Cardiac muscle cell (in vitro differentiated cells and primary cell): Measurements from ENCODE around the gene ALG2. TPM values are rescaled to one million over a fixed set of nuclear protein-coding genes. Genes with fewer than 3 reads are reported as not detected.

Experiments used
- DNase-seq, 2 donors: peaks; one replicate each; pipeline versions ENCODE4 v3.0.0 to v3.0.0-alpha.2; 2010 to 2017; ENCODE audit warnings: low read depth in 1 of 2, low spot score in 1 of 2
- H3K27ac ChIP-seq: fragments of 200-600 bp; sonication (generic); 2 replicates; pipeline ENCODE4 v1.5.1; 2016
- H3K27me3 ChIP-seq: fragments of 200-600 bp; sonication (generic); 2 replicates; pipeline ENCODE4 v1.6.0; 2016; ENCODE audit warnings: control low read depth
- H3K36me3 ChIP-seq: fragments of 200-600 bp; sonication (generic); 2 replicates; pipeline ENCODE4 v1.5.1; 2016; ENCODE audit warnings: control low read depth
- H3K4me1 ChIP-seq: fragments of 200-600 bp; sonication (generic); 2 replicates; pipeline ENCODE4 v1.8.1; 2017; ENCODE audit warnings: low read depth, mild to moderate bottlenecking, mixed run types
- H3K4me3 ChIP-seq: fragments of 200-600 bp; sonication (generic); 2 replicates; pipeline ENCODE4 v1.5.1; 2016; ENCODE audit warnings: mild to moderate bottlenecking
- H3K9me3 ChIP-seq: fragments of 200-600 bp; sonication (generic); 2 replicates; pipeline ENCODE4 v1.5.1; 2017; ENCODE audit warnings: low read depth, mild to moderate bottlenecking, control low read depth
- CTCF ChIP-seq: IDR thresholded peaks from 2 replicates; pipeline ENCODE4 v1.5.1; 2012; ENCODE audit warnings: low read depth, mild to moderate bottlenecking, low read length
- polyA plus RNA-seq: library from polyadenylated mRNA; unstranded; fragments of >200 nt; fragmentation: Nextera tagmentation; extraction: Ambion mirVana; gene quantifications from 2 replicates; pipeline ENCODE4 v1.2.1, GENCODE V29; 2016
- total RNA-seq: library from RNA; depleted of rRNA; stranded (reverse); fragments of >200 nt; gene quantifications from 2 replicates; pipeline ENCODE4 v1.2.3, GENCODE V29; 2016

ALG2 gene
- total RNA-seq (38.3 and 46.3 TPM in 2 replicates), polyA plus RNA-seq (44.4 and 46.9 TPM in 2 replicates)

GRCh38 chr9:99221621-99222415, at the start of gene ALG2, which contains the start of gene SEC61B:
Gene ALG2 (minus strand): TSS chr9:99221942. CDS start chr9:99221894, 48 bp downstream.
Gene SEC61B (plus strand): TSS chr9:99222282. CDS start chr9:99222364, 82 bp downstream.
- Histone ChIP-seq H3K27ac (peak within 1 kb of the TSS; percentile 99), H3K27me3 (no peaks in the 10 kb centered on the region), H3K9me3 (no peaks in the 10 kb centered on the region), H3K4me3 (peak within 1 kb of the TSS; percentile 88), H3K36me3 (peaks cover 26% of the 10 kb centered on the region), H3K4me1 (peaks cover 29% of the 10 kb centered on the region)
- no peak for TF ChIP-seq CTCF
- DNase-seq: peak; percentile 97

DNA sequence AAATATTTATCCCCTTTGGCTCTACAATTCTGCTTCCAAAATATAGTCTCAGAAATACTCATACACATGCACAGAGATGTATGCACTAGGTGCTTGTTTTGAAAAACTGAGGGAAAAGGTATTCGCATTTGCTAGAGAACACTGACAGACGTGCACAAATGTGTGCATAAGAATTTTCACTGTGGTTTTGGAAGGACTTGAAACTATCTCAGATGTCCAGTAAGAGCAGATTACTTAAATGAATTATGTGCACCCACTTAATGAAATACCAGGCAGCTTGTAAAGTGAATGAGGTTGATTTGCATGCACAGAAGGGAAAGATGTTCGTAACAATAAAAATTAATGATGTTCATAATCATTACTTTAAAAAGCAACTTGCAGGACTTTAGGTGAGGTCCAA, 48.7 kb upstream of the ALG2 start:
- no peak for TF ChIP-seq CTCF
- H3K4me1 ChIP-seq: no peaks in the 10 kb centered on the region
- H3K36me3 ChIP-seq: no peaks in the 10 kb centered on the region
- no peaks in the 10 kb centered on the region for H3K27me3 ChIP-seq
- H3K27ac ChIP-seq: no peak overlapping the region
- no peaks in the 10 kb centered on the region for H3K9me3 ChIP-seq
- H3K4me3 ChIP-seq: no peak overlapping the region
- no peak for DNase-seq

DNA sequence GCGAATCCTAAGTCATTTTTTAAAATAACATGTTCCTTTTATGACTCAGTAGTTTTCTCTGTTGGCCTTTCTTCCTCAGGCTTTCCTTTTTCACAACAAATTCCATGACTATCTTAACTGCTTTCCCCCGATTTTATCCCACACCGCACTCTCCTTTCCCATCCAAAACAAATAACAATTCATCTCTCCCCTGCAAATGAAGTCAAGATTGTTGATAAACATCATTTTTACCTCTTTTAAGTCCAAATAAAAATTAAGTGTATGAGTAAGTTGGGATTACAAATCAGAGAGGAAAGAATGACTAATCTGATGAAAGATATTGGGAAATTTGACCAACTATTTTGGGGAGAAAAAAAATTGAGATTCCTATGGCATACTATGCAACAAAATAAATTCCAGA, 47.7 kb upstream of the ALG2 start:
- Histone ChIP-seq H3K9me3 (no peaks in the 10 kb centered on the region), H3K4me3 (no peak overlapping the region), H3K27me3 (no peaks in the 10 kb centered on the region), H3K4me1 (no peaks in the 10 kb centered on the region), H3K27ac (no peak overlapping the region), H3K36me3 (no peaks in the 10 kb centered on the region)
- DNase-seq: peak in 1 of 2 donors; percentile 74
- no peak for TF ChIP-seq CTCF

GRCh38 chr9:99266255-99267023, 44.7 kb upstream of the ALG2 start:
- Histone ChIP-seq H3K27ac (no peak overlapping the region), H3K9me3 (no peaks in the 10 kb centered on the region), H3K4me3 (no peak overlapping the region), H3K4me1 (no peaks in the 10 kb centered on the region), H3K36me3 (no peaks in the 10 kb centered on the region), H3K27me3 (no peaks in the 10 kb centered on the region)
- DNase-seq: peak; percentile 79 to 89
- peak; percentile 93 for TF ChIP-seq CTCF

- no peak for DNase-seq
- Histone ChIP-seq H3K27ac (no peak overlapping the region), H3K27me3 (no peaks in the 10 kb centered on the region), H3K9me3 (no peaks in the 10 kb centered on the region), H3K36me3 (no peaks in the 10 kb centered on the region), H3K4me3 (no peak overlapping the region), H3K4me1 (no peaks in the 10 kb centered on the region)
- TF ChIP-seq CTCF: no peak
These were observed 43.9 kb upstream of the ALG2 start for GRCh38 chr9:99265691-99266090.
